Jurkat, Clone E6-1 (cell line): ENCODE results near the gene ZNF768.
"Not testable (repeated sequence)": the region's sequence is repeated elsewhere in the genome, so short reads cannot be mapped to it uniquely, and the experiment has no call there.

Experiments used
- DNase-seq: peaks from one replicate; pipeline ENCODE4 v3.0.0-alpha.2; 2011; ENCODE audit warnings: low read depth, low spot score
- H3K4me3 ChIP-seq: 2 replicates; pipeline ENCODE4 v1.5.1; 2011; ENCODE audit warnings: mild to moderate bottlenecking, low read length, control low read depth, moderate library complexity

ZNF768 gene

DNA sequence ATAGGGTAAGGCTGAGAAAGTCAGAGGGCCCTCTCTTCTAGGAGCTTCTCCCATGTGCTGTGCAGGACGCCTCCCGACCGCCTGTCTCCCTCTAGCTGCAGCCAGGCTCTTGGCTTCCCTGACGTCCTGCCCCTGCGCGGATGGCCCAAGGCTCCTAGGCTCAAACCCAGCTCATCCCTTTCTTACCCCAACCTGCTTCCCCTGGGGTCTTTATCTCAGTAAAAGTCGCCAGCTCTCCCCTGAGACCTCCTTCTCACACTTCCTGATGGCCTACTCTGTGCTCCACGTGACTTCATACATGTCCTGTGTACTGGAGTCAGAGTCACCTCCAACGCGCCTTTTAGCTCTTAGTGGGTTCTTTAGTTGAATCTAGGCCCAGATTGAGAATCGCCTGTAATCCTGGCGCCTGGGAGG lies 9.4 kb upstream of the ZNF768 start:
- peak; percentile 63 for DNase-seq
- H3K4me3 ChIP-seq: peak overlapping the region; percentile 67

GRCh38 chr16:30535106-30535776 lies 8.9 kb upstream of the ZNF768 start:
- H3K4me3 ChIP-seq: peak overlapping the region; percentile 67
- peak; percentile 58 for DNase-seq

- peak within 1 kb of the TSS; percentile 67 for H3K4me3 ChIP-seq
- DNase-seq: peak; percentile 91
Observed at GRCh38 chr16:30534368-30535105, 8.2 kb upstream of the ZNF768 start, which contains the start of gene ZNF747. Gene ZNF747 (minus strand): TSS chr16:30534858. CDS start chr16:30534679, 179 bp downstream.

DNA sequence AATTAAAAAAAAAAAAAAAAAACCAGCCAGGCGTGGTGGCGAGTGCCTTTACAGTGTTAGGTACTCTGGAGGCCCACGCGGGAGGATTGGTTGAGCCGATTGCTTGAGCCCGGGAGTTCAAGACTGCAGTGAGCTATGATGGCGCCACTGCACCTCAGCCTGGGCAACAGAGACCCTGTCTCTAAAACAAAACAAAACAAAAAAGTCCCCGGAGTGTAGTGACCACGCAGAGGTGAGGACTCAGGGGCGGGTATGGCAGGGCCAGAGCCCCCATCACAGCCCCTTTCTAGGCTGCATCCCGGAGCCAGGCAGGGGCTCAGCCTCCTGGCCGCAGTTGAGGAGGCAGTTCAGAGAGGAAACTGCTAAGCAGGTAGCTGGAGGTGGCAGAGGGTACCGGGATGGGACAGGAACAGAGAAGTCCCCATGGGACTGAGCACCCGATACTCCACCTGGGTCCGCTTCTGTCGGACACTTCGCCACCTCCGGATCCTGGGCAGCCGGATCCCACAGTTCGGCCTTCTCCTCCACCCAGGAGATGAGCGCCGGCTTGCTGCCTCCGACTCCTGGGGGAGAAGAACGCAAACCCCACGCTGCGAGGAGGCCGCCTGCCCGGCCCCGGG lies 7.5 kb upstream of the ZNF768 start:
- DNase-seq: no peak
- H3K4me3 ChIP-seq: peak overlapping the region; percentile 67

DNA sequence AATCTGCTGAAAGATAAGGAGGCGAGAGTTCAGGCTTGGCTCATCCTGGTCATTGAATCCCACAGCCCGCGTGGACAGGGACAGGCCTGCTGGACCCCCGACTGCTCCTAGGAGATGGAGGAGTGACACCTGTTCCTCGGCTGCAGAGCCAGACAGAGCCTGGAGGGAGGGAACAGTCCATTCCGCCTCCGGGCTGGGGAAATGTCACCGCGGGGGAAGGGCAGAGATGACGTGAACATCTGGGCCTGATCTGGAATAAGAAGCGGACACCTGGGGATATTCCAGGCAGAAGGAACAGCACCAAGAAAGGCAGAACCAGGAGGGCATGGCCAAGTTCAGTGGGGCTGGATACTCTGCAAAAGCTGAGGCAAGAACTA lies 6.8 kb upstream of the ZNF768 start:
- no peak for DNase-seq
- peak overlapping the region; percentile 67 for H3K4me3 ChIP-seq

GRCh38 chr16:30532285-30533145 lies 6.1 kb upstream of the ZNF768 start:
- DNase-seq: no peak
- no peak overlapping the region for H3K4me3 ChIP-seq

GRCh38 chr16:30530163-30531037 lies 4.0 kb upstream of the ZNF768 start:
- DNase-seq: peak; percentile 54
- no peak overlapping the region for H3K4me3 ChIP-seq

GRCh38 chr16:30528799-30529457 lies 2.6 kb upstream of the ZNF768 start:
- no peak for DNase-seq

GRCh38 chr16:30527635-30528178 lies 1.3 kb upstream of the ZNF768 start:
- H3K4me3 ChIP-seq: peak overlapping the region; percentile 69
- peak; percentile 25 for DNase-seq

More at GRCh38 chr16:30528799-30529457, 2.6 kb upstream of the ZNF768 start:
- H3K4me3 ChIP-seq: no peak overlapping the region

- H3K4me3 ChIP-seq: peak overlapping the region; percentile 69
- DNase-seq: peak; percentile 93
Observed at GRCh38 chr16:30526823-30527634, 663 bp upstream of the ZNF768 start.

- DNase-seq: no peak
- peak overlapping the region; percentile 35; the same call in 1 of the 2 replicates for H3K4me3 ChIP-seq
Observed at GRCh38 chr16:30525844-30526136, 576 bp downstream of the ZNF768 start.

- H3K4me3 ChIP-seq: no peak overlapping the region
- DNase-seq: no peak
Observed at GRCh38 chr16:30524575-30525568, 1.5 kb downstream of the ZNF768 start.

DNA sequence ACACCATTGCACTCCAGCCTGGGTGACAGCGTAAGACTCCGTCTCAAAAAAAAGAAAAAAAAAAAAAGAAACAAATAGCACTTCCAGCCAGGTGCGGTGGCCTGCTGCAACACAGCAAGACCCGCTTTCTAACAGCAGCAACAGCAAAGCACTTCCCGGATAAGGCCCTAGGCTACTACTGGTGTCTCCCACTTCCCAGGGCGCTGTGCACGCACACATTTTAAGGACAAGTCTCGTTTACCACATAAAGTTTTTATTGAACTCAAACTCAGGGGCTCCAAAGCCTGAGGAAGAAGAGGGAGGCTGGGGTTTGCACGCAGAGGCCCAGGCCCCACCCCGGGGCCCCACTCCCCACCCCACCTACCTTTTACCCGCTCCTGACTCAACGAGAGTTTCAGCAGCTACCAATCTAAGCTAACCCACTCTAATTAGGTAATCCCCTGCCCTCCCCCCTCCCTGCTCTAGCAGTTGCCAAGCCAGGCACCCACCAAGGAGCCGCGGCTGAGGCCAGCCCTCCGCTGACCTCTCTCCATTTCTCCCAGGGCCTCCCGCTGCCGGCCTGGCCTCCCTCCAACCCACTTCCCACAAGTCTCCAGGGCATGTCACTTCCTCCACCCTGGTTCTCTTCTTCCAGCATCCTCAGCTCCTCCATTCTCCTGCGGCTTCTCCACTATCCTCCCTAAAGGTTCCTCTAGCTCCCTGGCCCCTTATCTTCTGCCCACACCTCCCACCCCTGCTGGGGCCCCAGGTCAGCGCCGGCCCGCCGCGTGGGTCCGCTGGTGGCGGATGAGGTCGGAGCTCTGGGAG lies 2.4 kb downstream of the ZNF768 start:
- no peak overlapping the region for H3K4me3 ChIP-seq
- DNase-seq: no peak

GRCh38 chr16:30522702-30523463 lies 3.5 kb downstream of the ZNF768 start:
- H3K4me3 ChIP-seq, DNase-seq: not testable (repeated sequence)
